Calu3 (cell line): ENCODE data around the gene TMEM161A. TPM values are rescaled to one million over a fixed set of nuclear protein-coding genes. Genes with fewer than 3 reads are reported as not detected.

Experiments
- BruUV-seq: library from RNA; stranded (reverse); fragments of 400-500 nt; replicated peaks from 2 replicates; lab custom pipeline; 2021; lab: Mats Ljungman, UMichigan
- CTCF ChIA-PET: fragments of 300-600 bp; sonication (Branson Sonifier 250); formaldehyde crosslinking; loops from one replicate; lab custom pipeline; 2022; ENCODE audit warnings: antibody characterized with exemption; lab: Charles Lee
- DNase-seq: peaks from one replicate; pipeline ENCODE4 v3.0.0; 2022
- H3K27ac Mint-ChIP-seq: one replicate; pipeline ENCODE4 v1.8.0; 2022; ENCODE audit warnings: mixed read lengths; ENCODE audit not compliant: unreplicated experiment
- H3K27me3 Mint-ChIP-seq: one replicate; pipeline ENCODE4 v1.8.0; 2022; ENCODE audit warnings: mixed read lengths; ENCODE audit not compliant: unreplicated experiment
- H3K36me3 Mint-ChIP-seq: one replicate; pipeline ENCODE4 v1.8.0; 2022; ENCODE audit warnings: mild to moderate bottlenecking, moderate library complexity, mixed read lengths; ENCODE audit not compliant: insufficient read depth, unreplicated experiment
- H3K4me1 Mint-ChIP-seq: one replicate; pipeline ENCODE4 v1.8.0; 2022; ENCODE audit warnings: mild to moderate bottlenecking, low read depth, mixed read lengths; ENCODE audit not compliant: unreplicated experiment
- H3K4me3 Mint-ChIP-seq: one replicate; pipeline ENCODE4 v1.8.0; 2022; ENCODE audit warnings: mild to moderate bottlenecking, low read depth, moderate library complexity, mixed read lengths; ENCODE audit not compliant: unreplicated experiment
- H3K9me3 Mint-ChIP-seq: one replicate; pipeline ENCODE4 v1.8.0; 2022; ENCODE audit warnings: low read depth, mixed read lengths; ENCODE audit not compliant: unreplicated experiment
- CTCF ChIP-seq: fragments of 200-600 bp; IDR thresholded peaks from one replicate; pipeline ENCODE4 v1.8.0; 2022; ENCODE audit warnings: antibody characterized with exemption; ENCODE audit not compliant: unreplicated experiment
- intact Hi-C: fragments of 100-400 bp; cut with micrococcal nuclease; formaldehyde crosslinking; loops from one replicate; pipeline ENCODE4 v1.10.0; 2022; ENCODE audit not compliant: unreplicated experiment
- total RNA-seq: library from RNA; stranded (reverse); gene quantifications from 2 replicates; pipeline ENCODE4 v1.2.3, GENCODE V29; 2022

Gene TMEM161A
- total RNA-seq, 1 experiment from 2014 or later: 28.9 TPM

- no peak overlapping the region for H3K27ac Mint-ChIP-seq
- no peaks in the 10 kb centered on the region for H3K9me3 Mint-ChIP-seq
- no peak for TF ChIP-seq CTCF
- no peaks in the 10 kb centered on the region for H3K4me1 Mint-ChIP-seq
- CTCF ChIA-PET: no interaction called here
- peaks cover 5% of the 10 kb centered on the region for H3K36me3 Mint-ChIP-seq
- no TSS peak for BruUV-seq
- intact Hi-C loops: no loop called here
- H3K27me3 Mint-ChIP-seq: no peaks in the 10 kb centered on the region
- no peak for DNase-seq
- H3K4me3 Mint-ChIP-seq: no peak overlapping the region
Observed at GRCh38 chr19:19160461-19161035, 22.3 kb upstream of the TMEM161A start.

DNA sequence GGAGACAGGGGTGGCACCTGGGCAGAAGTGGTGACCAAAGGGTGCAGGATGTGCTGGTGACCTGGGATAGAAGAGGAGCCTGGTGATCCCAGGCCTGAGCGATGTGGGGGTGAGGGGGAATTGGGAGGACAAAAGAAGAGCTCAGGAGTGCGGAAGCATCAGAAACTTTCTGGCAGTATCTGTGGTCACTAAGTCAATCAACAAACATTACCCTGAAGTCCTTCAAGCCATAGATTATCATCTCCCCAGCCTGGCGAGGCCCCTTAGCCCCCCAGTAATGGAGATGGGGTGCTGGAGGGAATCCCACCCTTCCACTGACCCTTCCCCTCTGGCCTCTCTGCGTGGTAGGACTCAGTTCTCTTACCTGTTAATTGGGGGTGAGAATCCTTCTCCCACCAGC is 21.3 kb upstream of the TMEM161A start:
- CTCF ChIA-PET: interaction anchor here (0.7 kb wide), 1 partner anchor 469 kb away, joined by 3 read pairs; no protein-coding TSS in a partner anchor
- no peak overlapping the region for H3K27ac Mint-ChIP-seq

DNA sequence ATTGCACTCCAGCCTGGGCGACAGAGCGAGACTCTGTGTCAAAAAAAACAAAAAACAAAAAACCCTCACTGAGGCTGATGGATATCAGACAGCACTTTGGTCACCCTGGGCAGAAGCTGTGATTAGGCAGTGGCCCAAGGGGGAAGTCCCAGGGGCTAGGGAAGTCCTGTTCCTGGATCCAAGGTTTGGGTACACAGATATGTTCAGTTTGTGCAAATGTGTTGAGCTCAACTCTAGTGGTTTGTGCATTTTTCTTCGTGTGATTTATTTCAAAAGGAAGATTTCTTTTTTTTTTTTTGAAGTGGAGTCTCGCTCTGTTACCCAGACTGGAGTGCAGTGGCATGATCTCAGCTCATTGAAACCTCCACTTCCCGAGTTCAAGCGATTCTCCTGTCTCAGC is 19.5 kb upstream of the TMEM161A start:
- Mint-ChIP-seq H3K4me3 (no peak overlapping the region), H3K9me3 (no peaks in the 10 kb centered on the region), H3K27me3 (no peaks in the 10 kb centered on the region), H3K27ac (no peak overlapping the region), H3K4me1 (no peaks in the 10 kb centered on the region), H3K36me3 (no peaks in the 10 kb centered on the region)
- BruUV-seq: no TSS peak
- TF ChIP-seq CTCF: no peak
- intact Hi-C loops: no loop called here
- DNase-seq: no peak
- CTCF ChIA-PET: no interaction called here

More for the DNA sequence above, 21.3 kb upstream of the TMEM161A start:
- no peak for TF ChIP-seq CTCF
- DNase-seq: no peak
- no TSS peak for BruUV-seq
- no peaks in the 10 kb centered on the region for H3K9me3 Mint-ChIP-seq
- intact Hi-C loops: no loop called here
- H3K27me3 Mint-ChIP-seq: no peaks in the 10 kb centered on the region
- H3K4me1 Mint-ChIP-seq: no peaks in the 10 kb centered on the region
- H3K36me3 Mint-ChIP-seq: peaks cover 5% of the 10 kb centered on the region
- no peak overlapping the region for H3K4me3 Mint-ChIP-seq

DNA sequence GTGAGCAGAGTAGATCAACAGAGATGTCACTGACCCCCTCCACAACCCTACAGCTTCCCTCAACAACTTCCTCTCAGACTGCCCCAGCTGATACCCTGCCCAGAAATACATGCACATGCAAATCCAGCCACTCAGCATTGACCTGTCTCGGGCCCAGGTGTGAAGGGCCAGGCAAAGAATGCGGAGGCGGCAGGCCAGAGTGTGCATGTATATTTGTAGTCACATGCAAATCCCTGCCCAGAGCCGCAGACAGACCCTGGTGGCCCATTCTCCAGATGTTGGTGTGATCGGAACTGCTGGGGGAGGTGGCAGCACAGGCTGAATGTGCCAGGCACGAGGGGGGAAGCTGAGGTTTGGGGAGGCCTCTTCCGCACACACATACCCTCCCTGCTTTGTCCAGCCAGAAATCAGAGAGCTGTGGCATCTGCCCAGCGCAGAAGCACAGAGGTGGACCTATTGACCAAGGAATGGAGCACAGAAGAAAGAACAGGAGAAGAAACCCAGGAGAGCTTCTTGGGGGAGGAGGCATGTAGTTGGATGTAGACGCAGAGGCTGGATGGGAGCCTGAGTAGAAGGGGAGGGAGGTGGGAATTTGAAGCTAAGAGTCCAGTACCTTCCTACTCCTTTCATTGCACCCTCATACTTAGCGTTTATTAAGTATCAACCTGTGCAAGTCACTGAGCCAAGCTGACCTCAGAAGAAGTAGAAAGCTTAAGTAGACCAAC is 17.4 kb upstream of the TMEM161A start:
- no peak overlapping the region for H3K27ac Mint-ChIP-seq
- no peaks in the 10 kb centered on the region for H3K4me1 Mint-ChIP-seq
- DNase-seq: no peak
- TF ChIP-seq CTCF: no peak
- intact Hi-C loops: no loop called here
- no TSS peak for BruUV-seq
- CTCF ChIA-PET: no interaction called here
- no peaks in the 10 kb centered on the region for H3K9me3 Mint-ChIP-seq
- H3K27me3 Mint-ChIP-seq: no peaks in the 10 kb centered on the region
- no peak overlapping the region for H3K4me3 Mint-ChIP-seq
- H3K36me3 Mint-ChIP-seq: no peaks in the 10 kb centered on the region
